T-helper 17 cell (primary cell): ENCODE measurements around the gene NARS2. TPM values are rescaled to one million over a fixed set of nuclear protein-coding genes. Genes with fewer than 3 reads are reported as not detected.
"Not testable (repeated sequence)": the region's sequence is repeated elsewhere in the genome, so short reads cannot be mapped to it uniquely, and the experiment has no call there.

ENCODE experiments used
- ATAC-seq: fragments of 150-1000 bp; cut with Tn5 transposase; 2 replicates; pipeline ENCODE4 v1.10.0; 2021; ENCODE audit warnings: mild to moderate bottlenecking, moderate library complexity
- DNase-seq, 3 donors: peaks; one replicate each; pipeline versions ENCODE4 v3.0.0 to v3.0.0-alpha.2; 2020 to 2021
- H3K9me3 ChIP-seq: one replicate; pipeline ENCODE4 v1.7.0; 2013; ENCODE audit warnings: low read length, mild to moderate bottlenecking; ENCODE audit not compliant: control insufficient read depth, poor library complexity, severe bottlenecking
- H3K27ac Mint-ChIP-seq: one replicate; pipeline ENCODE4 v1.8.0; 2022; ENCODE audit warnings: mild to moderate bottlenecking, moderate library complexity, mixed read lengths
- H3K27me3 Mint-ChIP-seq: one replicate; pipeline ENCODE4 v1.8.0; 2022; ENCODE audit warnings: mixed read lengths
- H3K36me3 Mint-ChIP-seq: one replicate; pipeline ENCODE4 v1.8.0; 2022; ENCODE audit warnings: low read depth, mixed read lengths
- H3K4me1 Mint-ChIP-seq: one replicate; pipeline ENCODE4 v1.8.0; 2022; ENCODE audit warnings: mild to moderate bottlenecking, mixed read lengths
- H3K4me3 Mint-ChIP-seq: one replicate; pipeline ENCODE4 v1.8.0; 2022; ENCODE audit warnings: mild to moderate bottlenecking, moderate library complexity, mixed read lengths
- total RNA-seq, 4 donors: library from RNA in 2 of 4; stranded (reverse) in 2 of 4; gene quantifications; one replicate each; pipeline ENCODE4 v1.2.3 and lab custom pipeline; 2022 to 2026

NARS2 gene
- total RNA-seq, 2 donors from 2014 or later, result 6.6 to 10.7 TPM

- no peak overlapping the region for H3K4me3 Mint-ChIP-seq
- H3K27ac Mint-ChIP-seq, result no peak overlapping the region
- H3K4me1 Mint-ChIP-seq, result peaks cover 2% of the 10 kb centered on the region
- H3K27me3 Mint-ChIP-seq, result no peaks in the 10 kb centered on the region
- H3K36me3 Mint-ChIP-seq, result no peaks in the 10 kb centered on the region
- H3K9me3 ChIP-seq, result no peaks in the 10 kb centered on the region
- DNase-seq (no peak), ATAC-seq (no peak)
Measured at GRCh38 chr11:78520230-78520629, 54.4 kb downstream of the NARS2 start.

GRCh38 chr11:78516281-78516680 is 58.4 kb downstream of the NARS2 start:
- H3K27ac Mint-ChIP-seq, result no peak overlapping the region
- no peak for ATAC-seq
- H3K4me1 Mint-ChIP-seq, result peaks cover 2% of the 10 kb centered on the region
- peaks cover 3% of the 10 kb centered on the region for H3K36me3 Mint-ChIP-seq
- DNase-seq, result no peak
- no peaks in the 10 kb centered on the region for H3K9me3 ChIP-seq
- no peak overlapping the region for H3K4me3 Mint-ChIP-seq
- no peaks in the 10 kb centered on the region for H3K27me3 Mint-ChIP-seq

- Mint-ChIP-seq H3K4me3 (no peak overlapping the region), H3K27ac (no peak overlapping the region), H3K36me3 (peaks cover 3% of the 10 kb centered on the region), H3K4me1 (peaks cover 2% of the 10 kb centered on the region), H3K27me3 (no peaks in the 10 kb centered on the region)
- DNase-seq, result no peak
- H3K9me3 ChIP-seq, result no peaks in the 10 kb centered on the region
- ATAC-seq, result no peak
Measured at GRCh38 chr11:78514922-78515502, 59.7 kb downstream of the NARS2 start.

GRCh38 chr11:78513085-78513484 is 61.6 kb downstream of the NARS2 start:
- H3K4me3 Mint-ChIP-seq, ATAC-seq, H3K36me3 Mint-ChIP-seq, H3K27me3 Mint-ChIP-seq, DNase-seq, H3K9me3 ChIP-seq, H3K27ac Mint-ChIP-seq, H3K4me1 Mint-ChIP-seq: not testable (repeated sequence)

- ATAC-seq, result no peak
- H3K36me3 Mint-ChIP-seq, result peaks cover 9% of the 10 kb centered on the region
- no peaks in the 10 kb centered on the region for H3K9me3 ChIP-seq
- no peak overlapping the region for H3K4me3 Mint-ChIP-seq
- no peaks in the 10 kb centered on the region for H3K27me3 Mint-ChIP-seq
- H3K27ac Mint-ChIP-seq, result no peak overlapping the region
- no peak for DNase-seq
- peaks cover 9% of the 10 kb centered on the region for H3K4me1 Mint-ChIP-seq
Measured at GRCh38 chr11:78510597-78510996, 64.1 kb downstream of the NARS2 start.

GRCh38 chr11:78510025-78510596 is 64.6 kb downstream of the NARS2 start:
- ATAC-seq (no peak), DNase-seq (no peak)
- H3K36me3 Mint-ChIP-seq, result peaks cover 9% of the 10 kb centered on the region
- H3K27me3 Mint-ChIP-seq, result no peaks in the 10 kb centered on the region
- no peaks in the 10 kb centered on the region for H3K9me3 ChIP-seq
- H3K4me3 Mint-ChIP-seq, result no peak overlapping the region
- peaks cover 9% of the 10 kb centered on the region for H3K4me1 Mint-ChIP-seq
- no peak overlapping the region for H3K27ac Mint-ChIP-seq

GRCh38 chr11:78504708-78505107 is 70.0 kb downstream of the NARS2 start:
- DNase-seq (no peak), ATAC-seq (no peak)
- Mint-ChIP-seq H3K27ac (no peak overlapping the region), H3K4me1 (peaks cover 9% of the 10 kb centered on the region), H3K27me3 (no peaks in the 10 kb centered on the region), H3K36me3 (peaks cover 5% of the 10 kb centered on the region), H3K4me3 (no peak overlapping the region)
- no peaks in the 10 kb centered on the region for H3K9me3 ChIP-seq

- Mint-ChIP-seq H3K4me3 (no peak overlapping the region), H3K4me1 (peaks cover 9% of the 10 kb centered on the region), H3K36me3 (peaks cover 5% of the 10 kb centered on the region), H3K27ac (no peak overlapping the region), H3K27me3 (no peaks in the 10 kb centered on the region)
- no peak for DNase-seq
- H3K9me3 ChIP-seq, result no peaks in the 10 kb centered on the region
- ATAC-seq, result no peak
Measured at GRCh38 chr11:78504181-78504580, 70.5 kb downstream of the NARS2 start.

GRCh38 chr11:78499971-78500370 is 74.7 kb downstream of the NARS2 start:
- Mint-ChIP-seq H3K27ac (no peak overlapping the region), H3K36me3 (no peaks in the 10 kb centered on the region), H3K4me3 (no peak overlapping the region), H3K4me1 (peaks cover 3% of the 10 kb centered on the region), H3K27me3 (no peaks in the 10 kb centered on the region)
- no peaks in the 10 kb centered on the region for H3K9me3 ChIP-seq
- no peak for DNase-seq
- no peak for ATAC-seq

GRCh38 chr11:78497293-78497692 is 77.4 kb downstream of the NARS2 start:
- H3K4me1 Mint-ChIP-seq, result peaks cover 6% of the 10 kb centered on the region
- ATAC-seq, result no peak
- H3K36me3 Mint-ChIP-seq, result no peaks in the 10 kb centered on the region
- no peaks in the 10 kb centered on the region for H3K9me3 ChIP-seq
- no peak overlapping the region for H3K4me3 Mint-ChIP-seq
- no peaks in the 10 kb centered on the region for H3K27me3 Mint-ChIP-seq
- DNase-seq, result no peak
- no peak overlapping the region for H3K27ac Mint-ChIP-seq

GRCh38 chr11:78493413-78493975 is 81.2 kb downstream of the NARS2 start:
- no peak for DNase-seq
- no peak overlapping the region for H3K27ac Mint-ChIP-seq
- H3K4me3 Mint-ChIP-seq, result no peak overlapping the region
- H3K27me3 Mint-ChIP-seq, result no peaks in the 10 kb centered on the region
- no peaks in the 10 kb centered on the region for H3K9me3 ChIP-seq
- H3K4me1 Mint-ChIP-seq, result peaks cover 6% of the 10 kb centered on the region
- H3K36me3 Mint-ChIP-seq, result peaks cover 4% of the 10 kb centered on the region
- ATAC-seq, result no peak

GRCh38 chr11:78492973-78493372 is 81.7 kb downstream of the NARS2 start:
- peaks cover 7% of the 10 kb centered on the region for H3K36me3 Mint-ChIP-seq
- no peaks in the 10 kb centered on the region for H3K27me3 Mint-ChIP-seq
- H3K9me3 ChIP-seq, result no peaks in the 10 kb centered on the region
- H3K27ac Mint-ChIP-seq, result no peak overlapping the region
- peaks cover 6% of the 10 kb centered on the region for H3K4me1 Mint-ChIP-seq
- no peak for ATAC-seq
- DNase-seq, result no peak
- no peak overlapping the region for H3K4me3 Mint-ChIP-seq

GRCh38 chr11:78489184-78489583 is 85.5 kb downstream of the NARS2 start:
- H3K27me3 Mint-ChIP-seq, result no peaks in the 10 kb centered on the region
- peaks cover 15% of the 10 kb centered on the region for H3K36me3 Mint-ChIP-seq
- H3K27ac Mint-ChIP-seq, result no peak overlapping the region
- ATAC-seq (no peak), DNase-seq (no peak)
- H3K9me3 ChIP-seq, result no peaks in the 10 kb centered on the region
- no peak overlapping the region for H3K4me3 Mint-ChIP-seq
- peaks cover 4% of the 10 kb centered on the region for H3K4me1 Mint-ChIP-seq

GRCh38 chr11:78478536-78478935 is 96.1 kb downstream of the NARS2 start:
- no peak for ATAC-seq
- H3K9me3 ChIP-seq, result no peaks in the 10 kb centered on the region
- Mint-ChIP-seq H3K27me3 (no peaks in the 10 kb centered on the region), H3K4me3 (no peak overlapping the region), H3K27ac (no peak overlapping the region), H3K4me1 (no peaks in the 10 kb centered on the region), H3K36me3 (peaks cover 9% of the 10 kb centered on the region)
- DNase-seq, result no peak
